Measurements from ENCODE around the gene HMBS. TPM values are rescaled to one million over a fixed set of nuclear protein-coding genes. Genes with fewer than 3 reads are reported as not detected.

The HMBS gene
- total RNA-seq, 5 donors from 2014 or later (not counting 1 experiment from before 2014, with no cell fraction given): 6.7 to 17.8 (median 12.3) TPM

Other genes starting within 250 kb of the HMBS start
- gene CXCR5, start 201.0 kb upstream of the HMBS start, total RNA-seq: 10 to 100 TPM in 1 of 5 donors, 1 to 10 TPM in 4; 4.7 to 10.6 (median 6.3) TPM
- 100 to 1,000 TPM; 229 to 331 (median 308) TPM for gene BCL9L, start 159.0 kb upstream of the HMBS start, total RNA-seq
- under 1 TPM in 1 of 5 donors, not detected in 4; 0.32 TPM for gene UPK2, start 128.6 kb upstream of the HMBS start, total RNA-seq
- gene FOXR1, start 113.1 kb upstream of the HMBS start, total RNA-seq: not detected
- 100 to 1,000 TPM; 104 to 121 (median 118) TPM for gene CENATAC, start 86.7 kb upstream of the HMBS start, total RNA-seq
- 1,000 to 10,000 TPM; 1,733 to 2,728 (median 2,161) TPM for gene RPS25, start 66.5 kb upstream of the HMBS start, total RNA-seq
- 10 to 100 TPM; 65.0 to 78.5 (median 74.3) TPM for gene TRAPPC4, start 66.1 kb upstream of the HMBS start, total RNA-seq
- gene SLC37A4, start 54.0 kb upstream of the HMBS start, total RNA-seq: 10 to 100 TPM in 4 of 5 donors, 1 to 10 TPM in 1; 8.9 to 18.0 (median 15.4) TPM
- 100 to 1,000 TPM in 4 of 5 donors, 10 to 100 TPM in 1; 91.2 to 113 (median 112) TPM for gene HYOU1, start 27.7 kb upstream of the HMBS start, total RNA-seq
- 10 to 100 TPM; 59.5 to 69.8 (median 62.6) TPM for gene VPS11, start 17.1 kb upstream of the HMBS start, total RNA-seq
- 10 to 100 TPM; 21.7 to 54.2 (median 43.9) TPM for gene DPAGT1, start 17.0 kb downstream of the HMBS start, total RNA-seq
- 10 to 100 TPM; 18.9 to 36.4 (median 30.6) TPM for gene C2CD2L, start 22.5 kb downstream of the HMBS start, total RNA-seq
- gene HINFP, start 36.7 kb downstream of the HMBS start, total RNA-seq: 10 to 100 TPM; 30.0 to 68.5 (median 56.7) TPM
- gene ABCG4, start 64.2 kb downstream of the HMBS start, total RNA-seq: under 1 TPM in 1 of 5 donors, not detected in 4; 0.09 TPM
- 10 to 100 TPM in 3 of 5 donors, 1 to 10 TPM in 2; 6.5 to 12.8 (median 11.6) TPM for gene NLRX1, start 83.8 kb downstream of the HMBS start, total RNA-seq
- 1 to 10 TPM in 1 of 5 donors, under 1 TPM in 3, not detected in 1; 0.30 to 1.1 (median 0.73) TPM for gene NHERF4, start 100.6 kb downstream of the HMBS start, total RNA-seq
- gene CBL, start 121.5 kb downstream of the HMBS start, total RNA-seq: 10 to 100 TPM; 40.9 to 42.2 (median 41.1) TPM
- gene MCAM, start 232.2 kb downstream of the HMBS start, total RNA-seq: 10 to 100 TPM in 1 of 5 donors, 1 to 10 TPM in 1, under 1 TPM in 3; 0.50 to 10.2 (median 0.76) TPM
- gene RNF26, start 249.6 kb downstream of the HMBS start, total RNA-seq: 10 to 100 TPM; 18.4 to 21.4 (median 20.3) TPM